Breast epithelium (tissue), 3 donors: Measurements from ENCODE around the gene LRRC15.

ENCODE experiments used
- POLR2A ChIP-seq: fragments of 450-650 bp; IDR thresholded peaks from one replicate; pipeline ENCODE4 v1.6.1; 2016; ENCODE audit warnings: antibody characterized with exemption, mild to moderate bottlenecking, moderate library complexity
- TF ChIP-seq, protein P1 (sequence below), 3 donors: fragments of 450-650 bp; IDR thresholded peaks; one replicate each; pipeline ENCODE4 v1.5.1; 2016 to 2017; ENCODE audit warnings: antibody characterized with exemption in 3 of 3, mild to moderate bottlenecking in 3 of 3, moderate library complexity in 3 of 3

DNA sequence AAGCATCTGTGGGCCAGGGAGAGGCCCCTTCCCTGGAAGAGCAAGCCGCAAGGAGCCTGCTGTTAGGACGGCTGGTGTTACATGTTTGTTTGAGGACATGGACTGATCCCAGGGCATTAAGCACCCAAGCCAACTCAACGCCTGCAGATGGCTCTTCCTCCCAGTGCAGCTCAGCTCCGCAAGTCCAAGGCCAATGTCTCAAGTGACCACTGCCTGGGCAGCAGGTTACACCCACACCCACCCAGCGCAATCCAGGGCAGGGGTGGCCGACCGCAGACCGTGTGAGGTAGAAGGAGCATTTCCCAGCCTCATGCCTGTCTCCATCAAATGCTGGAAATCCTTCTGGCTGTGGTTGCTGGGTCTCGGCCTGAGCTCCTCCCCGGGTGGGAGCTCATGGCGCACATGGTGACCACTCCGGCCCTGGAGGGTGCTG lies 15.0 kb upstream of the LRRC15 start:
- TF ChIP-seq, protein P1, sequence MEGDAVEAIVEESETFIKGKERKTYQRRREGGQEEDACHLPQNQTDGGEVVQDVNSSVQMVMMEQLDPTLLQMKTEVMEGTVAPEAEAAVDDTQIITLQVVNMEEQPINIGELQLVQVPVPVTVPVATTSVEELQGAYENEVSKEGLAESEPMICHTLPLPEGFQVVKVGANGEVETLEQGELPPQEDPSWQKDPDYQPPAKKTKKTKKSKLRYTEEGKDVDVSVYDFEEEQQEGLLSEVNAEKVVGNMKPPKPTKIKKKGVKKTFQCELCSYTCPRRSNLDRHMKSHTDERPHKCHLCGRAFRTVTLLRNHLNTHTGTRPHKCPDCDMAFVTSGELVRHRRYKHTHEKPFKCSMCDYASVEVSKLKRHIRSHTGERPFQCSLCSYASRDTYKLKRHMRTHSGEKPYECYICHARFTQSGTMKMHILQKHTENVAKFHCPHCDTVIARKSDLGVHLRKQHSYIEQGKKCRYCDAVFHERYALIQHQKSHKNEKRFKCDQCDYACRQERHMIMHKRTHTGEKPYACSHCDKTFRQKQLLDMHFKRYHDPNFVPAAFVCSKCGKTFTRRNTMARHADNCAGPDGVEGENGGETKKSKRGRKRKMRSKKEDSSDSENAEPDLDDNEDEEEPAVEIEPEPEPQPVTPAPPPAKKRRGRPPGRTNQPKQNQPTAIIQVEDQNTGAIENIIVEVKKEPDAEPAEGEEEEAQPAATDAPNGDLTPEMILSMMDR (IDR thresholded peaks at IDR 0.05): no peak
- TF ChIP-seq POLR2A: no peak
